ENCODE results near the gene LCE2A. TPM values are rescaled to one million over a fixed set of nuclear protein-coding genes. Genes with fewer than 3 reads are reported as not detected.

LCE2A gene
- total and polyA plus RNA-seq, 9 of the 15 experiments (the other 6 are each of a cell fraction or from before 2014, with no cell fraction given): not detected

DNA sequence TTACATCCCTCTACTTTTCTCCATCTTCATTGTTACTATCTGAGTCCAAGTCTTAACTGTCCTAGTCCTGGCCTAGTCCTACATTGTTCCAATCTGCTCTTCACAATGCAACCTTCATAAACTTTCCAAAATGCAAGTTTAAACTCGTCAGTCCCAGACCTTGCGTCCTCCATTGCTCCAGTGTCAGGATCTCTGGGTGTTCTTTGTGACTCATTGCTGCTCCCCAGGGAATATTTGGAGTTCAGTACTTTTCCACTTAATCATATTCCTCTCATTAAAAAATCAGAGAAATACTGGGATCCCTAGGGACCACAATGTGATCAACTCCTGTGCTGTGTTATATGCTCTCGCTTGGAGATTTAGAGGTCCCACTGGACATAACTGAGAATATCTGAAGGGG lies 41.7 kb downstream of the LCE2A start:
- Histone ChIP-seq H3K27ac (ENCODE audit: extremely low read depth, low read depth, low read length) (no peak overlapping the region), H3K9ac (ENCODE audit: insufficient read depth in 1 of 2, low read depth in 2 of 2, low read length in 2 of 2) (no peak overlapping the region), H3K4me2 (ENCODE audit: insufficient read depth, low read length) (no peak overlapping the region), H3K4me1 (replicated peaks in 1 of 2; ENCODE audit: control insufficient read depth in 2 of 2, insufficient read depth in 2 of 2, low read length in 2 of 2) (no peaks in the 10 kb centered on the region), H3K4me3 (no peak overlapping the region), H3K9me3 (replicated peaks; ENCODE audit: control insufficient read depth, insufficient read depth, low read depth, low read length) (no peaks in the 10 kb centered on the region), H4K20me1 (replicated peaks; ENCODE audit: control insufficient read depth, insufficient read depth, low read length) (no peaks in the 10 kb centered on the region), H3K79me2 (ENCODE audit: control insufficient read depth, insufficient read depth, low read length) (no peaks in the 10 kb centered on the region), H3K36me3 (ENCODE audit: control insufficient read depth, insufficient read depth, low read length) (no peaks in the 10 kb centered on the region), H3K9me1 (ENCODE audit: control insufficient read depth, insufficient read depth, low read length) (no peaks in the 10 kb centered on the region), H3K27me3 (ENCODE audit: control insufficient read depth in 2 of 2, insufficient read depth in 2 of 2, low read length in 2 of 2) (no peaks in the 10 kb centered on the region), H2AFZ (ENCODE audit: low read depth, low read length) (no peak overlapping the region)
- FAIRE-seq (no peak), ATAC-seq (no peak), DNase-seq (ENCODE audit: extremely low read depth in 1 of 4, low spot score in 3 of 4) (no peak)
- BruUV-seq (replicated peaks): no TSS peak
- ChIA-PET CTCF (ENCODE audit: low intra/inter-chr PET ratio) (no interaction called here), POLR2A (no interaction called here)
- in situ Hi-C loops (cut with MboI): no loop called here
- 0% methylated on average over 3 of the region's 3 CpGs for WGBS (ENCODE audit: insufficient coverage, low coverage, missing lambda C conversion rate)
- intact Hi-C loops (cut with micrococcal nuclease): loop anchor here (10.0 kb wide), 1 partner anchor 85 kb away; no protein-coding TSS in a partner anchor
- TF ChIP-seq MYNN (IDR thresholded peaks at IDR 0.05) (no peak), MYNN (CRISPR knock-in tag; IDR thresholded peaks at IDR 0.05) (no peak), ZNF699 (CRISPR knock-in tag; IDR thresholded peaks at IDR 0.05; ENCODE audit: insufficient replicate concordance) (no peak), ZNF561 (CRISPR knock-in tag; conservative IDR thresholded peaks at IDR 0.05) (no peak), NCOA1 (IDR thresholded peaks at IDR 0.05; ENCODE audit: low read depth) (no peak), LCOR (CRISPR knock-in tag; IDR thresholded peaks at IDR 0.05) (no peak), ZNF134 (CRISPR knock-in tag; conservative IDR thresholded peaks at IDR 0.05) (no peak), MECOM (CRISPR knock-in tag; IDR thresholded peaks at IDR 0.05) (no peak), ZNF41 (CRISPR knock-in tag; conservative IDR thresholded peaks at IDR 0.05) (no peak), ZBTB8A (IDR thresholded peaks at IDR 0.05; ENCODE audit: partially characterized antibody) (no peak), ZKSCAN1 (IDR thresholded peaks at IDR 0.05; ENCODE audit: low read depth, low read length) (no peak)
- TF ChIP-seq, protein P1, sequence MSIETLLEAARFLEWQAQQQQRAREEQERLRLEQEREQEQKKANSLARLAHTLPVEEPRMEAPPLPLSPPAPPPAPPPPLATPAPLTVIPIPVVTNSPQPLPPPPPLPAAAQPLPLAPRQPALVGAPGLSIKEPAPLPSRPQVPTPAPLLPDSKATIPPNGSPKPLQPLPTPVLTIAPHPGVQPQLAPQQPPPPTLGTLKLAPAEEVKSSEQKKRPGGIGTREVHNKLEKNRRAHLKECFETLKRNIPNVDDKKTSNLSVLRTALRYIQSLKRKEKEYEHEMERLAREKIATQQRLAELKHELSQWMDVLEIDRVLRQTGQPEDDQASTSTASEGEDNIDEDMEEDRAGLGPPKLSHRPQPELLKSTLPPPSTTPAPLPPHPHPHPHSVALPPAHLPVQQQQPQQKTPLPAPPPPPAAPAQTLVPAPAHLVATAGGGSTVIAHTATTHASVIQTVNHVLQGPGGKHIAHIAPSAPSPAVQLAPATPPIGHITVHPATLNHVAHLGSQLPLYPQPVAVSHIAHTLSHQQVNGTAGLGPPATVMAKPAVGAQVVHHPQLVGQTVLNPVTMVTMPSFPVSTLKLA (conservative IDR thresholded peaks at IDR 0.05): no peak
- TF ChIP-seq, protein P2, sequence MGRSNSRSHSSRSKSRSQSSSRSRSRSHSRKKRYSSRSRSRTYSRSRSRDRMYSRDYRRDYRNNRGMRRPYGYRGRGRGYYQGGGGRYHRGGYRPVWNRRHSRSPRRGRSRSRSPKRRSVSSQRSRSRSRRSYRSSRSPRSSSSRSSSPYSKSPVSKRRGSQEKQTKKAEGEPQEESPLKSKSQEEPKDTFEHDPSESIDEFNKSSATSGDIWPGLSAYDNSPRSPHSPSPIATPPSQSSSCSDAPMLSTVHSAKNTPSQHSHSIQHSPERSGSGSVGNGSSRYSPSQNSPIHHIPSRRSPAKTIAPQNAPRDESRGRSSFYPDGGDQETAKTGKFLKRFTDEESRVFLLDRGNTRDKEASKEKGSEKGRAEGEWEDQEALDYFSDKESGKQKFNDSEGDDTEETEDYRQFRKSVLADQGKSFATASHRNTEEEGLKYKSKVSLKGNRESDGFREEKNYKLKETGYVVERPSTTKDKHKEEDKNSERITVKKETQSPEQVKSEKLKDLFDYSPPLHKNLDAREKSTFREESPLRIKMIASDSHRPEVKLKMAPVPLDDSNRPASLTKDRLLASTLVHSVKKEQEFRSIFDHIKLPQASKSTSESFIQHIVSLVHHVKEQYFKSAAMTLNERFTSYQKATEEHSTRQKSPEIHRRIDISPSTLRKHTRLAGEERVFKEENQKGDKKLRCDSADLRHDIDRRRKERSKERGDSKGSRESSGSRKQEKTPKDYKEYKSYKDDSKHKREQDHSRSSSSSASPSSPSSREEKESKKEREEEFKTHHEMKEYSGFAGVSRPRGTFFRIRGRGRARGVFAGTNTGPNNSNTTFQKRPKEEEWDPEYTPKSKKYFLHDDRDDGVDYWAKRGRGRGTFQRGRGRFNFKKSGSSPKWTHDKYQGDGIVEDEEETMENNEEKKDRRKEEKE (IDR thresholded peaks at IDR 0.05; ENCODE audit: borderline replicate concordance in 1 of 2, control insufficient read depth in 1 of 2, low read depth in 2 of 2, low read length in 1 of 2): no peak
- TF ChIP-seq, protein P3, sequence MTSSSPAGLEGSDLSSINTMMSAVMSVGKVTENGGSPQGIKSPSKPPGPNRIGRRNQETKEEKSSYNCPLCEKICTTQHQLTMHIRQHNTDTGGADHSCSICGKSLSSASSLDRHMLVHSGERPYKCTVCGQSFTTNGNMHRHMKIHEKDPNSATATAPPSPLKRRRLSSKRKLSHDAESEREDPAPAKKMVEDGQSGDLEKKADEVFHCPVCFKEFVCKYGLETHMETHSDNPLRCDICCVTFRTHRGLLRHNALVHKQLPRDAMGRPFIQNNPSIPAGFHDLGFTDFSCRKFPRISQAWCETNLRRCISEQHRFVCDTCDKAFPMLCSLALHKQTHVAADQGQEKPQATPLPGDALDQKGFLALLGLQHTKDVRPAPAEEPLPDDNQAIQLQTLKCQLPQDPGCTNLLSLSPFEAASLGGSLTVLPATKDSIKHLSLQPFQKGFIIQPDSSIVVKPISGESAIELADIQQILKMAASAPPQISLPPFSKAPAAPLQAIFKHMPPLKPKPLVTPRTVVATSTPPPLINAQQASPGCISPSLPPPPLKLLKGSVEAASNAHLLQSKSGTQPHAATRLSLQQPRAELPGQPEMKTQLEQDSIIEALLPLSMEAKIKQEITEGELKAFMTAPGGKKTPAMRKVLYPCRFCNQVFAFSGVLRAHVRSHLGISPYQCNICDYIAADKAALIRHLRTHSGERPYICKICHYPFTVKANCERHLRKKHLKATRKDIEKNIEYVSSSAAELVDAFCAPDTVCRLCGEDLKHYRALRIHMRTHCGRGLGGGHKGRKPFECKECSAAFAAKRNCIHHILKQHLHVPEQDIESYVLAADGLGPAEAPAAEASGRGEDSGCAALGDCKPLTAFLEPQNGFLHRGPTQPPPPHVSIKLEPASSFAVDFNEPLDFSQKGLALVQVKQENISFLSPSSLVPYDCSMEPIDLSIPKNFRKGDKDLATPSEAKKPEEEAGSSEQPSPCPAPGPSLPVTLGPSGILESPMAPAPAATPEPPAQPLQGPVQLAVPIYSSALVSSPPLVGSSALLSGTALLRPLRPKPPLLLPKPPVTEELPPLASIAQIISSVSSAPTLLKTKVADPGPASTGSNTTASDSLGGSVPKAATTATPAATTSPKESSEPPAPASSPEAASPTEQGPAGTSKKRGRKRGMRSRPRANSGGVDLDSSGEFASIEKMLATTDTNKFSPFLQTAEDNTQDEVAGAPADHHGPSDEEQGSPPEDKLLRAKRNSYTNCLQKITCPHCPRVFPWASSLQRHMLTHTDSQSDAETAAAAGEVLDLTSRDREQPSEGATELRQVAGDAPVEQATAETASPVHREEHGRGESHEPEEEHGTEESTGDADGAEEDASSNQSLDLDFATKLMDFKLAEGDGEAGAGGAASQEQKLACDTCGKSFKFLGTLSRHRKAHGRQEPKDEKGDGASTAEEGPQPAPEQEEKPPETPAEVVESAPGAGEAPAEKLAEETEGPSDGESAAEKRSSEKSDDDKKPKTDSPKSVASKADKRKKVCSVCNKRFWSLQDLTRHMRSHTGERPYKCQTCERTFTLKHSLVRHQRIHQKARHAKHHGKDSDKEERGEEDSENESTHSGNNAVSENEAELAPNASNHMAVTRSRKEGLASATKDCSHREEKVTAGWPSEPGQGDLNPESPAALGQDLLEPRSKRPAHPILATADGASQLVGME (CRISPR knock-in tag; IDR thresholded peaks at IDR 0.05): no peak

All from K562 (cell line).